NCI-H187 (cell line): Measurements from ENCODE around the gene OR6C2.
"Not testable (repeated sequence)": the region's sequence is repeated elsewhere in the genome, so short reads cannot be mapped to it uniquely, and the experiment has no call there.

Experiments used
- DNase-seq, 2 experiments: peaks; one replicate each; lab custom pipeline; 2025; lab: John Stamatoyannopoulos, UW

OR6C2 gene

DNA sequence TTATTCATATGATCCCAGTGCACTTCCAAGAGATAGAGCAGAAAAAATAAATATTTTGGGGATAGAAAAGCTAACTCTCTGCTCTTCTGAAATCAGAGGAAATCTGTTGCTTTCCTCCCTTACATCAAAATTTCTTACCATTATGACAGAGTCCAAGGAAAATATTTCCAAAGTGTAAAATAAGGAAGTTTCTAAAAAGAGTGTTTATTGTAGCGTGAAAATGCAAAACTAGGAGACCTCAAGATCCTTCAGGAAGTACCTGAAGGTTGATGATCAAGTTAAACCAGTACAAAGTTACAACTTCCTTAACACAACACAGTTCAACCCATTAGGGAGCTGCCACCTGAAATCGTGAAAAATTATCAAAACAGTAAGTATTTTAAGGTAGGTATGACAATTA, at the start of gene OR6C2:
Gene OR6C2 (plus strand): TSS at position 301 of the 400 bp plus-strand sequence. CDS start 8,138 bp downstream, outside the sequence.
- no peak for DNase-seq

DNA sequence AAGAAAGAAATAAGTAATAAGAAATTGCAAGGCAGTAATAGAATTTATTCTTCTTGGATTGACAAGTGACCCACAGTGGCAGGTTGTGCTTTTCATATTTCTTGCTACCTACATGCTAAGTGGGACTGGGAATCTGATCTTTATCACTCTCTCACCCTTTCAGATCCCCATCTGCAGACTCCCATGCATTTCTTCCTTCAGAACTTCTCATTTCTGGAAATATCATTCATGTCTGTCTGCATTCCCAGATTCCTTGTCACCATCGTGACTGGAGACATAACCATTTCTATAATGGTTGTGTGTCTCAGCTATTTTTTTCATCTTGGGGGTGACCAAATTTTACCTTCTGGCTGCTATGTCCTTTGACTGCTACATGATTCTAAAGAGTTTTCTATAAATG, 47.5 kb upstream of the OR6C2 start:
- no peak for DNase-seq

GRCh38 chr12:55400229-55400628, 43.6 kb upstream of the OR6C2 start, which contains the start of gene OR6C65:
Gene OR6C65, plus strand, starts transcription at chr12:55400529. Its CDS starts 0 bp downstream, at chr12:55400529.
- DNase-seq: no peak

- DNase-seq: no peak
Observed at GRCh38 chr12:55407866-55408265, 36.0 kb upstream of the OR6C2 start.

GRCh38 chr12:55409133-55409532, 34.7 kb upstream of the OR6C2 start:
- not testable (repeated sequence) for DNase-seq

- DNase-seq: not testable (repeated sequence)
Observed at GRCh38 chr12:55412138-55412537, 31.7 kb upstream of the OR6C2 start.

DNA sequence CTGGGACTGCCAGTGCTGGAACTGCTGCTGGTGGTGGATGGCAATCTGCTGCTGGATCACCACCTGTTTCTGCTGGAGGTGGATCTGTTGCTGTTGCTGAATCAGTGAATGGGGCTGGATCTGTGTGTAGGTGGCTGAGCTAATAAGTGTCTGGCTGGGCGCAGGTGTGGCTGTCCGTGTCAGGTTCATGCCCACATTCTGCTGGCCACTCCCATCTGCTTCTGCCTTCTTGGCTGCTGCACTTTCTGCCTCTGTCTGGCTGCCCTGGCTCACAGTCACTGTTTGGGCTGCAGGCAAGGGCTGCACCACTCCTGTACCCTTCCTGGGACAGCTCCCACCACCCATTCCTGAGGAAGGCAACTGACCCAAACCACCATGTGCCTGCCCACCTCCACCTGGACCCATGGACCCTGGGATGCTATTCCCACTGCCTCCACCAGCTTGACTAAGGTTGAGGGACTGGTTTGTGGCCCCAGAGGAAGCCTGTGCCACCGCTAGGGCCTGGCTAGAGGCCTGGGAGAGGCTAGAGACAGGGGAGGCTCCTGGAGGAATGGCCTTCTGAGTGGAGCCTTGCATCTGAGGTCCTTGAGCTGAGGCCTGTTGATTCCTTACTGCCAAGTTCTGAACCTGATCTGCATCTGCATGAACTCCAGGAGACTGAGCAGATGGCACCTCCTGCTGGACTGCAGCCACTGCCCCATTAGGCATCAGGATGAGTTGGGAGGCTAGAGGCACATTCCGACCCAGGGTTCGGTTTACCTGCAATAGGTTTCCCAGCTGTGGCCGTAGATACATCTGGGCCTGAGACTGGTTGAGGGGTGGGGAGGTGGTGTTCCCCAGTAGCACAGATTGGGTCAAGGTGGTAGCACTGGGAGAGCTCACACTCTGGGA, 30.1 kb upstream of the OR6C2 start:
- DNase-seq: not testable (repeated sequence)

- DNase-seq: not testable (repeated sequence)
Observed at GRCh38 chr12:55414396-55414823, 29.5 kb upstream of the OR6C2 start.

DNA sequence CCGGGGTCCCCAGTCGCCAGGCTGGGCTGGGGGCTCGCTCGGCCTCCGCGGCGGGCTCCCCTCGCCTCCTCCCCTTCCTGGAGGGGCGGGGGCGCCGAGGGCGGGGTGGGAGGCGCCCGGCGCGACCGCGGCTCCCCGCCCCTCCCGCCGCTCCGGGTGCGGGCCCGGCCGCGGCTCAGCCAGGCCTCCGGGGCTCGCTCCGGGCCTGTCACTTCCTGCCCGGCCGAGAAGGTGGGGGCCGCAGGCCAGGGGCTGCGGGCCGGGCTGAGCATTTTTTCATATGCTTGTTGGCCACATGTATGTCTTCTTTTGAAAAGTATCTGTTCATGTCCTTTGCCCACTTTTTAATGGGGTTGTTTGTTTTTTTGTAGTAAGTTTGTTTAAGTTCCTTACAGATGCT, 29.0 kb upstream of the OR6C2 start:
- not testable (repeated sequence) for DNase-seq

DNA sequence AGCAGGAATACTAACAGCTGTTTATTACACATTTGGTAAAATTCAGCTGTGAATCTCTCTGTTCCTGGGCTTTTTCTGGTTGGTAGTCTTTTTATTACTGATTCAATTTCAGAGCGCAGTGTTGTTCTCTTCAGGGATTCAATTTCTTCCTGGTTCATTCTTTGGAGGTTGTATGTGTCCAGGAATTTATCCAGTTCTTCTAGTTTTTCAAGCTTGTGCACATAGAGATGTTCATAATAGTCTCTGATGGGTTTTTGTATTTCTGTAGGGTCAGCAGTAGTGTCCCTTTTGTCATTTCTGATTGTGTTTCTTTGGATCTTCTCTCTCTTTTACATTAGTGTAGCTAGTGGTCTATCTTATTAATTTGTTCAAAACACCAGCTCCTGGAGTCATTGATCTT, 26.9 kb upstream of the OR6C2 start:
- no peak for DNase-seq

DNA sequence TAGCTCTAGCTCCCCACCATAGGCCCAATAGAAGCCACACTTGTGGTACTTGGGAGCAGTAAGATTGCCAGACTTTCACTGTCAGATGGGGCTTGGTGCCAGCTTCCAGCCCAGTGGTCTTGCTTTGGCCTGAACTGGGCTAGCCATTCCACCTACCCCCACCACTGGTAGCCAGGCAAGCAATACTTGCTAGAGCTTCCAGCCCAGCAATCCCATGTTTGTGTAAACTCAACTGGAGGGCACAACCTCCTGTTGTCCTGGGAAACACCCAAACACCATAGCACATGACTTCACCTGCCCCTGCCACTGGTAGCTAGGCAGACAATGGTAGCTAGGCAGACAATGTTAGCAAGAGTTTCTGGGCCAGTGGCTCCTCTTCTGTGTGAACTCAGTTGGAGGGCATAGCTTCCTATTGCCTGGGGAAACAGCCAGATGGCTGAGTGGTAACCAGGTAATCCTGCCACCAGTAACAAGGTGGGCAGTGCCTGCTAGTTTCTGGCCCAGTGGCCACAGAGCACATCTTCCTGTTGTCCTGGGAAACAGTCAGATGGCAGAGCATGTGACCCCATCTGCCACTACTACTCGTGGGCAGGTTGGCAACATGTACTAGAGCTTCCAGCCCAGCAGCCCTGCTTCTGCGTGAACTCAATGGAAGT, 23.4 kb upstream of the OR6C2 start:
- no peak for DNase-seq

DNA sequence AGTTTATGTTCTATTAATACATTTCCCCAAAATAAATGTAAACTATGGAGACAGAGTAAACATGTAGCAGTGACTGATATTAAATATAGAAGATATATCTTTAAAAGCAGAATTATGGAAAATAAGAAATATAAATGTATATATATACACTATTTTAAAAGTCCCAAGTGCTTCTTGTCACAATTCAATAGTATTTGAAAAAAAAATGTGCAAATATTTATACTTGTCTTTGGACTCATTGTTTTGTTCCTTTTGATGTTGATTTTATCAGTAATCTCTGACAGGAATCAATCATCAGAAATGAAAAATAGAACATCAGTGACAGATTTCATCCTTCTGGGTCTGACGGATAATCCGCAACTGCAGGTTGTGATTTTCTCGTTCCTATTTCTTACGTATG, 17.9 kb upstream of the OR6C2 start, which contains the start of gene OR6C76:
Gene OR6C76 (plus strand): TSS at position 301 of the 400 bp plus-strand sequence. CDS start 0 bp downstream, at position 301.
- no peak for DNase-seq

DNA sequence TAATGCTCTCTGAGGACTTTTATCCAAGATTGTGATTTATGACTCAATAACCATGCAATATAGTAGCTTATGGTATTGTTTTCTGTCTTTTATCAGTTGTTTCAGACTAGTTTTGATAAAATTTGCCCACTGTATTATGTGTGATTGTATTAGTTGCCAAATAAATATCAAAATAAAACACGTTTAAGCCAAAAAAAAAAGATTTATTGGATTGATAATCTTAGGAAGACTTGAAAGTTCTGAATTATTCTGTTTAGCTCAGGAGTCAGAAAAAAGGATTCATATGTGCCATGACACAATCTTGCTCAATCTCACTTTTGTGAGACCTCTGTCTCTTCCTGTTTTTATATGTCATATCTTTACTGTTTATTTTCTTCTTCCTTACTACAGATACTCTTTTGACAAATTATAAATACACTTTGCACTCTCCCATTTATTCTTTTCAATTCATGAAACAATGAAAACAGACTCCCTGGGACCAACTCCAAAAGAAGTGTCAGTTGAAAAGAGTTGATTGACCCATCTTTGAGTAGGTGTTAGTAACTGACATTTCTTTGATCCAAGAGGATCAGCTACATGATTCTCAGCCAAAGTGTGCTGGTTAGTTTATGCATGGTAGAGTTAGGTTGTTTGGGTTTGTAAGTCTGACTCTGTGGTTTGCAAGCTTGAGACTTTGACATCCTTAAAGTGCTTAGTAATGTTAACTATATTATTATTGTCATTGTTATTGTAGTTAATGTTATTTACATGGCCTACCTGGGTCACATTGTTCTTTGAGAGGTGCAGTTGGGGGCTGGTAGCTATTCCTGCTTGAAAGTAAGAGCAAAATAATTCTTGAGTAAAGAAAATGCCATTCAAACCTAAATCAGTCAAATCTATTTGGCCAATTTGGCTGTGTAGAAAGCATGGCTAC, 15.3 kb upstream of the OR6C2 start:
- no peak for DNase-seq

- DNase-seq: not testable (repeated sequence)
Observed at GRCh38 chr12:55441233-55441632, 2.6 kb upstream of the OR6C2 start.

GRCh38 chr12:55445357-55445756, 1.5 kb downstream of the OR6C2 start:
- no peak for DNase-seq

DNA sequence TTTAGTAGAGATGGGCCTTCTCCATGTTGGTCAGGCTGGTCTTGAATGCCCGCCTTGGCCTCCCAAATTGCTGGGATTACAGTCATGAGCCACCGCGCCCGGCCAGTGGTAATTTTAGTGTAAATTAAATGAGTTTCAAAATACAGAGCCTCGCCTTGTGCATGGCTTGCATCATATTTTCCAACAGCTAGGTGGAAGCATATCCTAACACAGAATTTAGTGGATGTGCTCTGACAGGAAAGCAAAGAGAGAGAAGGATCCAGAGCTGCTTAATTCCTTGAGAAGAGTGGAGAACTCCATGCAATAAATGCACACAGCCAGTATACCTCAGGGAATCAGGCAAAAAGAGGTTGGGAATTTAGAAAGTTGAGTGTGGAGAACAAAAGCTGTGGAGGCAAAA, 2.5 kb downstream of the OR6C2 start:
- DNase-seq: no peak

- DNase-seq: no peak
Observed at GRCh38 chr12:55448825-55449224, 4.9 kb downstream of the OR6C2 start.

GRCh38 chr12:55464926-55465325, 21.1 kb downstream of the OR6C2 start:
- DNase-seq: not testable (repeated sequence)

DNA sequence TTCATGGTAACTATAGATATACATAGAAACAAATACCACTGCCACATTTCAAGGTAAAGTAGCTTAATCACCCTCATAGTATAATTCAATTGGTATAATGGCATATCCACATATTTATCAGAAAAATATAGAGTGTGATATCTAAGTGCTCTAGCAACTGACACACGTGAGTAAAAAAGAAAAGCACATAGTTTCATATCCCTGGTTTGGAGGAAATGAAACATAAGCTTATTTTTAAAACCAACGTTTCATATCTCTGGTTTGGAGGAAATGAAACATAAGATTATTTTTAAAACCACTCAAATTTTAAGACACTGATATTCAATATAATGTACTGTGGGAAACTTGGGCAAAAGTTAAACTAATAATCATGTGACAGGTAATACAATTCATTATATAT, 24.0 kb downstream of the OR6C2 start:
- DNase-seq: no peak

DNA sequence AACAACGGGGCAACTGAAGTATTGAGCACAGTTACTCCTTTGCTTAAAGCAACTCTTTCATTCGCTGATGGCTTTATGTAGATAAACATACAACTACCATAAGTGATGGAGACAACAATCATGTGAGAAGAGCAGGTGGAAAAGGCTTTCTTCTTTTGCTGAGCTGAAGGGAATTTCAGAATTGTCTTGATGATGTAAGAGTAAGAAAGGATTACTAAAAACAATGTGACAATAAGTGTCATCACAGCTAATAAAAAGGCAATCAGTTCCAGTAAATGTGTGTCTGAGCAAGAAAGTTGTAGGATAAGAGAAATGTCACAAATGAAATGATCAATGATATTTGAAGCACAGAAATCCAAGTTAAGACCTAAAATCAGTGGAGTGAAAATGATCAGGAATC, 25.4 kb downstream of the OR6C2 start:
- DNase-seq: no peak

DNA sequence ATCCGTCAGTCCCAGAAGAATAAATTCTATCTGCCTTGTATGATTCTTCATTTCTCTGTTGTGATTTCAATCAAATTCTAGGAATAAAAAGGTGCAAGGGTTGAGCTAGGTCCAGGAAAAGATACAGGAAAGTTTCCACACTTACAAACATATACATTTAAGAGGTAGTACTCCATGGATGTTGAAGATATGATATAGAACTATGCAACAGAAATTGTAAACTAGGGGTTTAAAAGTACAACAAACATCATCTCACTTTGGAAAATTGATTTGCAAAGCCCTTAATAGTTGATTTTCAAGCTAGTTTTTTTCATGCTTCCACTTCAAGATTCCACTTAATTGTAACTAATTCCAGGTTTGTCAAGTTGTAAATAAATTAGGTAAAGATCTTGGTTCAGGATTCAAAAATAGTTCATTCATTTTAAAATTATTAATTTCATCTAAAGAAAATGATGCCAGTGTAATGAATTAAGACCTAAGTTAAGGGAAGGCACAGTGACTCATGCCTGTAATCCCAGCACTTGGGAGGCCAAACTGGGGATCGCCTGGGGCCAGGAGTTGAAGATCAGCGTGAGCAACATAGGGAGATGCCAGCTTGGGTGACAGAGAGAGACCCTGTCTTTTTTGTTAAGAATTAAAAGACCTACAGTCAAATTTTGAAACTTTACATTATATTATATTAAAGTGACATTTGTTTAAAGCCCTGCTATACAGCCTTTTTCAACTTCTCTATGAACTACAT, 26.4 kb downstream of the OR6C2 start, which contains the start of gene OR6C70:
Gene OR6C70 (minus strand): TSS at position 51 of the 742 bp plus-strand sequence. CDS start 0 bp downstream, at position 51.
- no peak for DNase-seq
